GM12874 (cell line): Measurements from ENCODE around the gene MRPL38.

Source experiments
- TF ChIP-seq, protein P1 (sequence below): IDR thresholded peaks from 2 replicates; pipeline ENCODE4 v1.5.1; 2011; ENCODE audit warnings: low read depth, mild to moderate bottlenecking, control low read depth, low read length, moderate library complexity; ENCODE audit not compliant: insufficient read depth

MRPL38 gene

DNA sequence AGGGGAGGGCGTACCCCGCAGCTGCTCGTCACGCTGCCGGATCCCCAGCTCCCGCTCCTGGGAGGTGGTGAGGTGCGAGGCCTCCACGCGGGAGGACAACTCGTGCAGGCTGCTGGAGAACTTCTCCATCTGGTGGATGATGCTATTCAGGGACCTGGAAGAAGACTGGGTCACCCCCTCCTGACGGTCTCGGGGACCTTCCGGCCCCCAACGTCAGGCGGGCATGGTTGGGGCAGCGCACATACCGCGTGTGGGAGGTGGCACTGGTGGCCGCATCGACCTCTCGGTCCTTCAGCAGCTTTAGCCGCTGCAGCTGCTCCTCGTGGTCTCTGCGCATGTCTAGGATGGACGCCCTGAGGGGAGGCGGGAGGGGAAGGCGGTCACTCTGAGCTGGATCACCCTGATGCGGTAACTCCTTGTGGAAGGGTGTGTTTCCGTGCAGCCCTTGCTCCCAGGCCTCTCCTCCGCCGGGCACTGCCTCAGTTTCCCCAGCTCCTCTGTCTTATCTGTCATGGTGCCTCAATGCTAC lies 13.3 kb upstream of the MRPL38 start:
- TF ChIP-seq, protein P1, sequence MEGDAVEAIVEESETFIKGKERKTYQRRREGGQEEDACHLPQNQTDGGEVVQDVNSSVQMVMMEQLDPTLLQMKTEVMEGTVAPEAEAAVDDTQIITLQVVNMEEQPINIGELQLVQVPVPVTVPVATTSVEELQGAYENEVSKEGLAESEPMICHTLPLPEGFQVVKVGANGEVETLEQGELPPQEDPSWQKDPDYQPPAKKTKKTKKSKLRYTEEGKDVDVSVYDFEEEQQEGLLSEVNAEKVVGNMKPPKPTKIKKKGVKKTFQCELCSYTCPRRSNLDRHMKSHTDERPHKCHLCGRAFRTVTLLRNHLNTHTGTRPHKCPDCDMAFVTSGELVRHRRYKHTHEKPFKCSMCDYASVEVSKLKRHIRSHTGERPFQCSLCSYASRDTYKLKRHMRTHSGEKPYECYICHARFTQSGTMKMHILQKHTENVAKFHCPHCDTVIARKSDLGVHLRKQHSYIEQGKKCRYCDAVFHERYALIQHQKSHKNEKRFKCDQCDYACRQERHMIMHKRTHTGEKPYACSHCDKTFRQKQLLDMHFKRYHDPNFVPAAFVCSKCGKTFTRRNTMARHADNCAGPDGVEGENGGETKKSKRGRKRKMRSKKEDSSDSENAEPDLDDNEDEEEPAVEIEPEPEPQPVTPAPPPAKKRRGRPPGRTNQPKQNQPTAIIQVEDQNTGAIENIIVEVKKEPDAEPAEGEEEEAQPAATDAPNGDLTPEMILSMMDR: no peak

DNA sequence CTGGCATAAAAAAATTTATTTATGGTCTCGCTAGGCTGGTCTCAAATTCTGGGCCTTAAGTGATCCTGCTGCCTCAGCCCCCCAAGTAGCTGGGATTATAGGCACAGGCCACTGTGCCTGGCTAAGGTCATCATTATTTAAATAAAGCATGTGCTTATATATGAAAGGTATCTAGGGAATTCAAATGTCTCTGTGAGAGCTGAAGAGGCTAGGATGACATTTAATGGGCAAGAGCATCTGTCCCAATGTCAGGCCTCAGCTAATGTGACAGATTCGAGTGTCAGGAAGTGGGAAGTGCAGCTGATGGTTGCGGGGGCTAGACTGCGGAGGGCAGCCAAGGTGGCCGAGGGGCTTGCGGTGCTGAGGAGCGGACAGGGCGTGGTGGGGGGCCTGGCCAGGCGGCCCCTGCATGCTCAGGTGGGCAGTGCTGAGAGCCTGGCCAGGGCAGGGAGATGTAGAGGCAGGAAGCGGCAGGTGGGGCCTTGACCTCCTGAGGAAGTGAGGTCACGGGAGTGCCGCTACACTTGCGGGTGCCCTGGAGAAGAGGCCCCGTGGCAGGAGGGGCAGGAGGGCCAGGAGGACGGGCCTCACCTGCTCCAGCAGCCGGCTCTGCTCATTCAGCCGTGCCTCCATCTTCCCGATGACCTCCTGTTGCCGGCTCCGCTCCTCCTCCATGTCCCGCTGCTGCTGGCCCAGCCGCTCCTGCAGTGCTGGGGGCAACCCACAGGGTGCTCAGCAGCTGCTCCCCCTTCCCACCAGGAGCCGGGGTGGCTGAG lies 12.6 kb upstream of the MRPL38 start:
- TF ChIP-seq, protein P1: no peak

DNA sequence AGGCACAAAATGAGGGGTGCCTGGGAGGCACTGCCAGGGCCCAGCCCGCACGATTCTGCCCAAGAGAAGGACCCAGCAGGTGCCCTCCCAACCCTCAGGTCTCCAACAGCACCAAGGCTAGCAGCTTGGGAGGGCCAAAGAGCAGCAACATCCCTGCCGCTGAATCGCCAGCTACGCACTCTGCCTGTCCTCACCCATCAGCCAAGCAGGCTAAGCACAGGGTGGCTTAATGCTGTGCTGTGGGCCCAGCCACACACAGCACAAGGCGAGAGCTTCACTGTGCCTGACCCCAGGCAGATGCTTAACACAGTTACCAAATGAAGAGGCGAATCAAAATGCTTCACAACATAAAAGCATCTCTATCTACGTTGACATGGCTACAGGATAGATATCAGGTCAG lies 10.6 kb upstream of the MRPL38 start:
- TF ChIP-seq, protein P1: no peak

DNA sequence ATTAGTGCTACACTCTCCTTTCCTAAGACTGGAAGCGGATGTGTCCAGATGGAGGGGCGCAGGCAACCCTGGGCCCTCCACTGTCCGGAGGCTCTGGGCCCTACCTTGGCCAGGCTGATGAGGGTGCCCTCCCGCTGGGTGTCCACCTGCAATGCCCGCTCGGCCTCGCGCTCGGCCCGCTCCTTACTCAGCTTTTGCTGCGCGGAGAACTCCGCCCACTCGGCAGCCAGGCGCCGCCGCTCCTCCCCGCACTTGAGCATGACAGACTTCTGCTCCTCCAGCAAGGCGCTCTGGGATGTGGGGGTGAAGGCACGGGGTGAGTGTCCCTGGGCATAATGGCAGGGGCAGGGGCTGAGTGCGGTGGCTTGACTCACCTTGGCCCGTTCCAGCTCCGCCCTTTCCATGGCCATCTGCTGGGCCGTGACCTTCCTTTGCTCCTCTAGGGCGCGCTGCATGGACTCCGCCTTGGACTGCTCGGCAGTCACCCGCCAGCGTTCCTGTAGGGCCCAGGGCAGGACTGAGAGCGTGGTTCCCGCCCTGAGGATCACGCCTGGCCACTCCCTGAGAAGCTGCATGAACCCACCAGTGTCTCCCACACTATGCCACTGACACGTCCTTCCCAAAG lies 10.1 kb upstream of the MRPL38 start:
- TF ChIP-seq, protein P1: no peak

DNA sequence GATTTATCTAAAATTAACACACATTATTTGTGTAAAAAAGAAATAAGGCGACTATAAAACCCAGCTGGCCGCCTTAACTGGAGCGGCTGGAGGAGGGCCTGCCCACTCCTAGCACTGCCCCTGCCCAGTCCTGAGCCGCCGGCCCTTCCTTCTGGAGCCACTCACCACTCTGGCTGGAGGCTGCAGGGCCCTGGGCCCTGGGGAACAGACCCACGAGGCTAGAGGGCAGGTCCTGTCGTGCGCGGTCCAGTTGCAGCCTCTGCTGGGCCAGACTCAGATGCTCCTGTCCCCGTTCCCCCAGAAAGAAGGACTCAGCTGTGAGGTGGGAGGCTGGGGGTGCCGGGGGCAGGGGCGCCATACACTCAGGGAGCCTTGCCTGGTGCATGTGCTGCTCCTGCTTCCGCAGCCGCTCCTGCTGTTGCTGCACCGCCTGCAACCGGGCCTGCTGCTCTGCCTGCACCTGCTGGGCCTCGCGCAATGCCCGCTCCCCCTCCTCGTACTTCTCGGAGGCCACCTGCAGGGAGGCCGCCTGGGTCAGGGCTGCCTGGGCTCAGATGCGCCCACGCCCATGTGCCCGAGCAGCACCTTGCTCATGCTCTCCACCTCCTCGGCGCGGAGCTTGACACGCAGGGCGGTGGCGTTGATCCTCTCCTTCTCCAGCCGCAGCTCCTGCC lies 9.0 kb upstream of the MRPL38 start:
- TF ChIP-seq, protein P1: no peak

DNA sequence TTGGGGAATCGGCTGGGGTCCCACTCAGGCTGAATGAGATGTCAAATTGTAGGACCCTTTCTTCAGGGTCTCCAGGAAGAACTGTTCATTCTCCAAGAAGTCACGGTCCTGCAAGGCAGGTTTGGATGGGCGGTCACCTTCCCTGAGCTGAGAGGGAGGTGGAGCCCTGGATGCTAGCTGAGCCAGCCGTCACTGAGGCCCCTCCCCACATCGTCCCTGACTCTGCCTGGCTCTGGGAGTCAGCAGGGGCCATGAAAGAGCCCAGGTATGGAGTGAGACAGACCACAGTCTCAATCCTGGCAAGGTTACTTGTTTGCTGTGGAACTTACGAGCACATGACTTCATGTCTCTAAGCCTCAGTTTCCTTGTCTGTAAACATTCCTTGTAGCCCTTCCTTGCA lies 6.0 kb upstream of the MRPL38 start:
- TF ChIP-seq, protein P1: no peak

DNA sequence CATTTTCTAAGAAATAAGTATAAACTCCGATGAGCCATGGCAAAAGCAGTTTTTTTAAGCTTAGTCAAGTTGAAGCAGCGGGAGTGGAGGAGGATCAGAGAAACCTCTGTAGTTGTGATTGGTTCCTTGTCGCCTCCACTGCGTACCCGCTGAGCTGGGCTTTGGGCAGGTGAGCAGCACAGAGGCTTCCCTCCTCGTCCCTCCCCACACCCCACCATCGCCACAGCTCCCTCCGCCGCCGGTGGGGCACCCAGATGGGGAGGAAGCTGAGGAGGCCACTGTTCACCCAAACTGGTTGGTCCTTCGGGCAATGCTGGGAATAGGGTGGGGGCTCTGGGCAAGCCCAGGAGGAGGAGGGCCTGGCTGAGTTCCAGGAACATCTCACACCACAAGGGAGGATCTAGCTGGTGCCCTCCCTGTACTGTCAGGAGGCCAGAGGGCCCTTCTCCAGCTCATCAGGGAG lies 5.2 kb upstream of the MRPL38 start:
- TF ChIP-seq, protein P1: no peak
